ENCODE results near the gene ITPRID1. TPM values are rescaled to one million over a fixed set of nuclear protein-coding genes. Genes with fewer than 3 reads are reported as not detected.

The ITPRID1 gene
- total RNA-seq, 1 donor from 2014 or later = not detected

DNA sequence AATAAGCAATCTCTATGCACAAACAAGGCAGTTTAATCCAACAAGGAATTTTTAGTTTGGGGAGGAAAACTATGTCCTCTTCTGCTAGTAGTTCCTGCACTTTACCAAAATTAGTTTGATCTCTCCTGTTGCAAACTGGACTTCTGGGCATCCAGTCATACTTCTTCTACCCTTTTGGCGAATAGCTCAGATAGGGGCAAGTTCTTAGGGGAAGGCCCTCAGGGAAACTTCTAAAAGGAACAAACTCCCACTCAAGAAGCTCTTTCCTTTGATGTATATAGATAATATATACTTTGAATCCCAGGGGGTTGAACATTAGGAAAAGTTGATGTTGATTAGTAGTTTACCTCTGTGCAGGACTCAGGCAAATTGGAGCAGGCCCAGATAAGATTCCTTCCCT lies 151.7 kb downstream of the ITPRID1 start:
- no peak for DNase-seq (ENCODE audit: low spot score in 2 of 2, unreplicated experiment in 2 of 2)
- Mint-ChIP-seq H3K27ac (no peak overlapping the region), H3K27me3 (ENCODE audit: low read depth) (peaks cover 42% of the 10 kb centered on the region), H3K36me3 (no peaks in the 10 kb centered on the region), H3K4me1 (no peaks in the 10 kb centered on the region), H3K9me3 (peaks cover 4% of the 10 kb centered on the region), H3K4me3 (no peak overlapping the region)
- TF ChIP-seq, protein P1, sequence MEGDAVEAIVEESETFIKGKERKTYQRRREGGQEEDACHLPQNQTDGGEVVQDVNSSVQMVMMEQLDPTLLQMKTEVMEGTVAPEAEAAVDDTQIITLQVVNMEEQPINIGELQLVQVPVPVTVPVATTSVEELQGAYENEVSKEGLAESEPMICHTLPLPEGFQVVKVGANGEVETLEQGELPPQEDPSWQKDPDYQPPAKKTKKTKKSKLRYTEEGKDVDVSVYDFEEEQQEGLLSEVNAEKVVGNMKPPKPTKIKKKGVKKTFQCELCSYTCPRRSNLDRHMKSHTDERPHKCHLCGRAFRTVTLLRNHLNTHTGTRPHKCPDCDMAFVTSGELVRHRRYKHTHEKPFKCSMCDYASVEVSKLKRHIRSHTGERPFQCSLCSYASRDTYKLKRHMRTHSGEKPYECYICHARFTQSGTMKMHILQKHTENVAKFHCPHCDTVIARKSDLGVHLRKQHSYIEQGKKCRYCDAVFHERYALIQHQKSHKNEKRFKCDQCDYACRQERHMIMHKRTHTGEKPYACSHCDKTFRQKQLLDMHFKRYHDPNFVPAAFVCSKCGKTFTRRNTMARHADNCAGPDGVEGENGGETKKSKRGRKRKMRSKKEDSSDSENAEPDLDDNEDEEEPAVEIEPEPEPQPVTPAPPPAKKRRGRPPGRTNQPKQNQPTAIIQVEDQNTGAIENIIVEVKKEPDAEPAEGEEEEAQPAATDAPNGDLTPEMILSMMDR (IDR thresholded peaks at IDR 0.05; ENCODE audit: unreplicated experiment) = no peak

DNA sequence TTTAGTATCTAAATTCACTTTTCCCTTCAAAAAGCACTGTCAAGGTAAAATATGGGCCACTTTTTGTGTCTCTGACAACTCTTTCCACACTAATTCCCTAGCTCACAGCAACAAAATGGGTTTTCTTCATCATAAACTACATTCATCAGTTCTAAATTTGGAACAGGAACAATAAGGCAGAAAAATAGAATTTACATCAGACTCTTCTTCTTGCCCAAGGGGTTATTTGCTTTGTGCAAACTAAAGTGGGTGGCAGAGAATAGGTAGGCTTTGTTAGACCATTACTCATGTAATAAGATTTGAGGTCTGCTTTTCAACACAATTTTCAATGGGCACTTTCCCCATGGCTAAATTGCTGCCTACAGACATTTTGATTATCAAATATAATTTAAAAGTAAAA lies 155.6 kb downstream of the ITPRID1 start:
- Mint-ChIP-seq H3K4me3 (no peak overlapping the region), H3K4me1 (no peaks in the 10 kb centered on the region), H3K36me3 (no peaks in the 10 kb centered on the region), H3K9me3 (peaks cover 4% of the 10 kb centered on the region), H3K27me3 (ENCODE audit: low read depth) (peaks cover 42% of the 10 kb centered on the region), H3K27ac (no peak overlapping the region)
- TF ChIP-seq, protein P1 (IDR thresholded peaks at IDR 0.05; ENCODE audit: unreplicated experiment) = no peak
- DNase-seq (ENCODE audit: low spot score in 2 of 2, unreplicated experiment in 2 of 2) = no peak

DNA sequence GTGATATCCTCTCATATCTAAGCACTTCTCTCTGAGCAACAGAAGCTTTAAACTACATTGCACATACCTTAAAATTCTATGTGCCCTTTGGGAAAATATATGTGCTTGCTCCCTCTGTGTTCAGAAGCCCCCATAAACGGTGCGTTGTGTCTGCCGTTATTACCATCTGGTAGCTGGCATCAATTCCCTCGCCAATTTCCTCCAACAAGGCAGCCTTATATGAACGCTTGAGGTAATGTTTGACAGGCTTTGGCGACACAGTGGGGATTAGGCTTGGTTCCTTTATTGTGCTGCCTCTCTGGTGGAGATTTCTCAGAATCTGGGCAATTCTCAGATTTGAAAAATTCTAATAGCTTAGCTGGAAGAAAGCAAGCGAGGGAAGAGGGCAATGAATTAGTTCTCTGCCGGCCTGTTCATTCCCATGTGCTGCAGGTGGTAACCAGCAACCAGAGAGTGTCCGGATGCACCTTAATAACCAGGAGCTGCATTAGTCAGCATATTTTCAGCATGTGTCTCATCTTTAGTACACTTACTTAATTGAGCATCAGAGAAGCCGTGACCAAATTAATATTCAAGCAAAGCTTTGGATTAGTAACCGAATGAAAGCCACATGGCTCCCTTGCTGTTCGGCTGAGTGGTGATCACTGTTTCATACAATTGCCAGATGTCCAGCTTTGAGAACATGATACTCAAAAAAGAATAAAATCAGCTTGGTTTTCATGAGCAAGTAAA lies 165.8 kb downstream of the ITPRID1 start:
- Mint-ChIP-seq H3K36me3 (no peaks in the 10 kb centered on the region), H3K4me3 (no peak overlapping the region), H3K27ac (no peak overlapping the region), H3K4me1 (no peaks in the 10 kb centered on the region), H3K27me3 (ENCODE audit: low read depth) (peaks cover 35% of the 10 kb centered on the region), H3K9me3 (no peaks in the 10 kb centered on the region)
- no peak for DNase-seq (ENCODE audit: low spot score in 2 of 2, unreplicated experiment in 2 of 2)
- TF ChIP-seq, protein P1 (IDR thresholded peaks at IDR 0.05; ENCODE audit: unreplicated experiment) = no peak

DNA sequence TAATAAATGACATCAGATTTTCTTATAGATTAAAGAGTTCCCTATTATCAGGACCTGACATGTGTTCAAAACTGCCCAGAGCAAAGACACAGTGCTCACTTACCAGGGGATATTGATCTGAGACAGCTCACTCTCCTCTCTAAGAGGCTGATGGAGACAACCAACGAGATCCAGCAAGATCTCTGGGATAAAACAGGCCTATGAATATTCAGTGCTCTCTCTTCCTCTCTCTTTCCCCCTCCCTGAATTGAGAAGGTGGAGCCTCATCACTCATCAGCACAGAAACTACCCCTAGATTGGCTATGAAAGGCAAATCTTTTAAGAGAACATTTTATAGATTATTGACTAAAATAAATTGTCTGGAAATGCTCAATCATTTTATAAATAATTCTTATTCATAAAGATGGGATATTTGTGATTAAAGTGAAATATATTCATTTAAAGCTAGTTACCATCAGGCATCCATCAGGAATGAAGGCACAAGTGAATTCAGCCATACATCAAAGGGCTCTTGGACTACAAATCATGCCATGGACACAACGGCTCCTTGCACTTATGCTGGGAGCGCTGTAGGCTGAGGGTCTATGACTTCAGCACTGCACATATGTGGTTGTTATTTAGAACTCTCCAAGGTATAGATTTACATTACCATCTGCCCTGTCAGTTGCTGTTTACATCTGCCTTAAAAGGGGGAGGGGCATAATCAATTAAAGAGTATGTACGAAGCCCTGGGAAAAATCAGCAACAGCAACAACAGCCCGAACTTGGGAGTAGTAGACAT lies 169.7 kb downstream of the ITPRID1 start:
- peaks cover 52% of the 10 kb centered on the region for H3K27me3 Mint-ChIP-seq (ENCODE audit: low read depth)
- TF ChIP-seq, protein P1 (IDR thresholded peaks at IDR 0.05; ENCODE audit: unreplicated experiment) = no peak
- H3K4me3 Mint-ChIP-seq = no peak overlapping the region
- H3K27ac Mint-ChIP-seq = no peak overlapping the region
- DNase-seq (ENCODE audit: low spot score in 2 of 2, unreplicated experiment in 2 of 2) = no peak
- no peaks in the 10 kb centered on the region for H3K4me1 Mint-ChIP-seq
- no peaks in the 10 kb centered on the region for H3K9me3 Mint-ChIP-seq
- no peaks in the 10 kb centered on the region for H3K36me3 Mint-ChIP-seq

DNA sequence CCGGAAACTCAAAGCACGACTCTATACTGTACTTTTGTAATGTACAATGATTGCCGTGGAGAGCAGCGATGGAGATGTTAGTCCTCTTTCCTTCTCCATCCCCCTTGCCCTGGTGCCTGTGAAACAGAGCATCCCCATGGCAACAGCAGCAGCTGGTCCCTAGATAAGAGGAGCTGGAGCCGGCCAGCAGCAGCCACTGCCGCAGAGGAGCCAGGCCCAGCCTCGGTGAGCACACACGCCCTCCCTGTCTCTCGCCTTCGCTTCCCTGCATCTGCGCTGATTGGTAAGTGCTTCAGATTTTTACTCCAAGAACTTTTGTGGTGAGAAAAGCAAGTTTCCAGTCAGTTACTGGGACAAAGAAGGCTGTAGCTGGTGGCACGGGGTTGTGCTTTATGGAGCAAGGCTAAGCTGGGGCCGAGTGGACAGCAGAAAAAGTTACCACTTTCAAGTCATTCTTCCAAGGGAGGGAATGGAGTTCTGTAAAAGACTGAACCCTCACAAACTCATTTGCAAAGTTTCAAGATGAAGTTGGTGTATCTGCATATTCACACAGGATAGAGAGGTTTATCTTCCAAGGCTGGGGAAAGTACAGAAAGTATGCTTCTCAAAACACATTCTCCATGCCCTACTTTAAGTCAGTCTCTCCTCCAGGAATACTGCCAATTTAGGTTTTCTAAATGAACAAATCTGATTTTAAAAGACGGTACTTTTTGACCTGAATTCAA lies 173.3 kb downstream of the ITPRID1 start, which contains the start of gene PPP1R17:
Gene PPP1R17, plus strand, starts transcription at position 192 of the 725 bp plus-strand sequence. CDS start 5,227 bp downstream, outside the sequence.
- Mint-ChIP-seq H3K4me1 (peaks cover 5% of the 10 kb centered on the region), H3K36me3 (no peaks in the 10 kb centered on the region), H3K4me3 (no peak within 1 kb of the TSS), H3K9me3 (no peaks in the 10 kb centered on the region), H3K27ac (no peak within 1 kb of the TSS), H3K27me3 (ENCODE audit: low read depth) (peaks cover 50% of the 10 kb centered on the region)
- DNase-seq (ENCODE audit: low spot score in 2 of 2, unreplicated experiment in 2 of 2) = no peak
- TF ChIP-seq, protein P1 (IDR thresholded peaks at IDR 0.05; ENCODE audit: unreplicated experiment) = no peak

Data from mesothelial cell of epicardium (in vitro differentiated cells).